Adipose tissue (tissue), 3 donors: Measurements from ENCODE around the gene RBCK1. TPM values are rescaled to one million over a fixed set of nuclear protein-coding genes. Genes with fewer than 3 reads are reported as not detected.

Experiments
- H3K27ac ChIP-seq: one replicate; pipeline ENCODE4 v1.5.1; 2013; ENCODE audit warnings: low read depth, low read length
- WGBS, 3 donors: extraction: QIAGEN DNeasy Blood & Tissue Kit; methylation state at CpG; one replicate each; pipeline ENCODE4 v1.1.7; 2013; 5-methylcytosine and 5-hydroxymethylcytosine counted together
- polyA plus RNA-seq, 3 donors: library from polyadenylated mRNA; stranded (reverse); fragments of 200-250 nt; gene quantifications; one replicate each; pipeline ENCODE4 v1.2.3, GENCODE V29; 2013
- donor health status: healthy with polysubstance abuse.
- donor health status: Bipolar disorder and iron deficiency.
- donor health status: healthy.

RBCK1 gene
- polyA plus RNA-seq, 3 donors, result 58.7 to 81.0 (median 65.6) TPM

GRCh38 chr20:408843-409696 lies 971 bp downstream of the RBCK1 start:
- WGBS, 3 donors, result 3 to 18% (median 12%) methylated on average over 7 of the region's 7 CpGs
- no peak overlapping the region for H3K27ac ChIP-seq

- H3K27ac ChIP-seq, result no peak overlapping the region
- WGBS, 3 donors, result 60 to 81% (median 80%) methylated on average over 14 of the region's 14 CpGs
These were observed 1.8 kb downstream of the RBCK1 start for GRCh38 chr20:409697-410559.

- H3K27ac ChIP-seq, result no peak overlapping the region
- 91 to 96% (median 95%) methylated on average over 3 of the region's 3 CpGs for WGBS, 3 donors
These were observed 4.0 kb downstream of the RBCK1 start for GRCh38 chr20:412081-412480.

GRCh38 chr20:414161-414560 lies 6.1 kb downstream of the RBCK1 start:
- no peak overlapping the region for H3K27ac ChIP-seq
- 83 to 91% (median 88%) methylated on average over 2 of the region's 2 CpGs for WGBS, 3 donors

GRCh38 chr20:415820-416322 lies 7.8 kb downstream of the RBCK1 start:
- no peak overlapping the region for H3K27ac ChIP-seq

GRCh38 chr20:416950-417800 lies 9.1 kb downstream of the RBCK1 start:
- WGBS, 3 donors, result 73 to 90% (median 84%) methylated on average over 13 of the region's 13 CpGs
- H3K27ac ChIP-seq, result no peak overlapping the region

More at GRCh38 chr20:415820-416322, 7.8 kb downstream of the RBCK1 start:
- 68 to 81% (median 71%) methylated on average over 13 of the region's 13 CpGs for WGBS, 3 donors

- H3K27ac ChIP-seq, result no peak overlapping the region
- WGBS, 3 donors, result 65 to 94% (median 89%) methylated on average over 12 of the region's 12 CpGs
These were observed 9.8 kb downstream of the RBCK1 start for GRCh38 chr20:417801-418342.

GRCh38 chr20:418858-419365 lies 10.8 kb downstream of the RBCK1 start:
- H3K27ac ChIP-seq, result no peak overlapping the region
- 89 to 91% (median 91%) methylated on average over 8 of the region's 8 CpGs for WGBS, 3 donors

GRCh38 chr20:419556-420165 lies 11.6 kb downstream of the RBCK1 start:
- whole genome bisulfite sequencing, 3 donors, result 86 to 94% (median 91%) methylated on average over 28 to 32 of the region's 32 CpGs

GRCh38 chr20:420166-420620 lies 12.1 kb downstream of the RBCK1 start:
- H3K27ac ChIP-seq, result no peak overlapping the region
- 89 to 91% (median 90%) methylated on average over 19 to 20 of the region's 20 CpGs for WGBS, 3 donors

More at GRCh38 chr20:419556-420165, 11.6 kb downstream of the RBCK1 start:
- H3K27ac ChIP-seq, result no peak overlapping the region

GRCh38 chr20:420721-421574 lies 12.8 kb downstream of the RBCK1 start:
- no peak overlapping the region for H3K27ac ChIP-seq
- 87 to 93% (median 92%) methylated on average over 42 to 49 of the region's 49 CpGs for WGBS, 3 donors

GRCh38 chr20:421685-422250 lies 13.7 kb downstream of the RBCK1 start:
- no peak overlapping the region for H3K27ac ChIP-seq
- 96 to 99% (median 96%) methylated on average over 8 of the region's 8 CpGs for WGBS, 3 donors

GRCh38 chr20:426566-426965 lies 18.5 kb downstream of the RBCK1 start:
- H3K27ac ChIP-seq, result no peak overlapping the region
- WGBS, 3 donors, result 92 to 96% (median 95%) methylated on average over 2 of the region's 2 CpGs

GRCh38 chr20:427401-427800 lies 19.3 kb downstream of the RBCK1 start:
- H3K27ac ChIP-seq, result no peak overlapping the region
- WGBS, 3 donors, result 89 to 97% (median 89%) methylated on average over 4 of the region's 4 CpGs

- H3K27ac ChIP-seq, result no peak overlapping the region
- WGBS, 3 donors, result 91 to 98% (median 91%) methylated on average over 14 of the region's 14 CpGs
These were observed 20.0 kb downstream of the RBCK1 start for GRCh38 chr20:427849-428657.
